ENCODE results near the gene STK11IP. TPM values are rescaled to one million over a fixed set of nuclear protein-coding genes. Genes with fewer than 3 reads are reported as not detected.

The STK11IP gene
- total RNA-seq, 1 donor from 2014 or later = 13.6 TPM

DNA sequence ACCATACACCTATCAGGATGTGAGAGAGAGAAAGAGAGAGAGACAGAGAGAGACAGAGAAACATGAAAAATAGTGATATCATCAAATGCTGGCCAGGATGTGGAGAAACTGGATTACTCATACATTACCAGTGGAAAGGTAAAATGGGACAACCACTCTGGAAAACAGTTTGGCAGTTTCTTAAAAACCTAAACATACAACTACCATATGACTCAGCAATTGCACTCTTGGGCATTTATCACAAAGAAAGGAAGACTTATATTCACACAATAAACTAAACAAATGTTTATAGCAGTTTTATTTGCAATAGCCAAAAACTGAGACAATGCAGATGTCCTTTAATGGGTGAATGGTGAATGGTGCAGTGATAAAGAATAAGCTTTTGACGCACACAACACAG is 58.9 kb downstream of the STK11IP start:
- DNase-seq = no peak

- DNase-seq = no peak
Observed at GRCh38 chr2:219658196-219658846, 60.7 kb downstream of the STK11IP start.

DNA sequence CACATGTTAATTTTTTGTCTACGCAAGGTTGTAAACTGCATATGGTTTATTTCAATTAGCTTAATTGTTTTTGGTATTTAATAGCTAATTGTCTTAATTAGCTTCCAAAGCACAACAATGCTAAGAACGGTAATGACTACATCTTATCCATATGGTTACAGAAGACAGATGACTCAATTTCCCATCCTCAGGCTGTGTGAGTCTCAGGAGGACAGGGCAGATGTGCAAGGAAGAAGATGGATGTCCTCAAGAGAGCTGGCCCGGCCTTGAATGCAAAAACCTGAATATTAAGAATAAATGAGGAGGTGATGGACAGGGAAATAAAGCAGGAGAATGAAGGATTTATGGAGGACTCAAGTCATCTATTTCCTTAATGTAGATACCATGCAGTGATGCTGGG is 61.2 kb downstream of the STK11IP start:
- no peak for DNase-seq

DNA sequence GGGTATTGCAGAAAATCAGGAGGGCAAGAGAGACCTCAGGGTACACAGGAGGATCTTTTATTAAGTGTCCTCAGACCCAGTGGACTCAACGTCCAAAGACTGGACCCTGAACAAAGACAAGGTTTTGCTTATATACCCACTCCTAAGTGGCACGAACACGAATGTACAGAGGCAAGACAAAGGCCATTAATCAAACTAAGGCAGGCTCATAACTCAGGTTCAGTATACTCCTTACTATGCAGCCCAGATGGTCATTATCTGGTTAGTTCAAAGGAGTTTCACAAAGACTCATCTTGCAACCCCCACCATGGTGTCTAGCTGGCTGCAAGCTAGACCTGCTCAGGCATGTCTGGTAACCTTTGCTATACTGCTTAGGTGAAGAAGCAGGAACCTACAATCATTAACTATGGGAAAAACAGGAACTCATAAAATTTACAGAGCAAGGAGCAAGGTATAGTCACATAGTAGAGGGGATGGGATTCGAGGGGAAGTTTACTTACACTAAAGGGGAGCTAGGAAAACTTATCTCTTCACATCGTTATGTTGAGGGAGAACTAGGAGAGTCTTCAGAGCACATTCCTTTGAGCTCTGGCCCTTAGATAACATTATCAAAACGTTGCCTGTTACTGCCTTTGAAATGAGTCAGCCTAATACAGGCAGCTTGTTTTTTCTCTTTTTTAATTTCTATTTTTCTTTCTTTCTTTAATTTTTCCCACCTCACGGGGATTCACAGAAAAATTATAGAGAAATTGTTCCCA is 63.7 kb downstream of the STK11IP start:
- DNase-seq = no peak

- DNase-seq = no peak
Observed at GRCh38 chr2:219661955-219662395, 64.3 kb downstream of the STK11IP start.

- no peak for DNase-seq
Observed at GRCh38 chr2:219662566-219662965, 64.9 kb downstream of the STK11IP start.

- DNase-seq = no peak
Observed at GRCh38 chr2:219663116-219663762, 65.6 kb downstream of the STK11IP start.

DNA sequence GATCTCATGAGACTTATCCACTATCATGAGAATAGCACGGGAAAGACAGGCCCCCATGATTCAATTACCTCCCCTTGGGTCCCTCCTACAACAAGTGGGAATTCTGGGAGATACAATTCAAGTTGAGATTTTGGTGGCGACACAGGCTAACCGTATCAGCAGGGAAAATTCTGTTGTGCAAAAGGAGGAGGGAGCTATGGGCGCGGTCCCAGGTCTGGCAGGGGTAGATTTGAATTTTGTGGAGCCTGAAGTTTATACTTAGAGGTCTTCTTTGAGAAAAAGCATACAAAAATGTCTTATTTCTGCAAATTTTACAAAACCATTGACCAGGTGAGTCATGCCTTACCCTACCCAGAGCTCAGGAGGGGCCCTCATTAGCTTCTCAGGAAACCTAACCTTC is 66.4 kb downstream of the STK11IP start:
- no peak for DNase-seq

DNA sequence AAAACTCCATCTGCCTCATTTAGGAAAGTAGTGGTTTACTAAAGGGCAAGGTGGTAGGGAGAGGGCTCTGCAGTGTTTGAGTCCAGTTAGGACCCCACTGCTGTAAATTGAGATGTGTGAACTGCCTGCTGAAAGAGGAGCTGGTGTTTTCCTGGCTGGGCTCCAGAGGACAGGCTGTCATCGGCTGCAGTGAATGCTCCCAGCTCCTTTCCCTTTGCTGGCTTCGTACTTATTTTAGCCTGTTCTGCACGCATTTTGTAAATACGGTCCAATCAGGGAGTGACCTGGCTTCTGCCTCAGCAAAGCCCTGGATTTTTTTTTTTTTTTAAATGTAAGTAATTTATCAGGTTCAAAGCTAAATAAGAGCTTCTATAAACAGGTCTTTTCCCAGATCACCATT is 67.3 kb downstream of the STK11IP start:
- peak; percentile 93 for DNase-seq

DNA sequence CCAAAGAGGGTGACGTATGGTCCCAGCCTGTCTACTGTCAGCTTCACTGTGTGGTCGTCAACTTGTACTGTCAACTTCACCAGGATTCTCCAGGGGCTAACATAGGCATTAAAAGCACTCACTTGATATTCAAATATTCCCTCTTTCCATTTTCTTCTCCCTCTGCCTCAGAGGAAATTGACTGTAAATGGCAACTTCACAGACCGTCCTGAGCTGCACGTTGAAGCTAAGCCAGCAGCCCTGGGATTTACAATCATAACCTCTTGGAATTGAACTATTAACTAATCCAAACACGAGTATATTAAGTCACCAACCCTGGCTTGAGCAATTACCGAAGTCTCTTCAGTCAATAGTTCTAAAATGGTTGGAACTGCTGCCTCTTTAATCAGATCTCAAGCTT is 68.3 kb downstream of the STK11IP start:
- no peak for DNase-seq

Small RNA genes lying within 50 kb of the gene (small RNA-seq; reads per million reads assigned to genes)
- gene MIR3132 (ENCODE audit: low replicate concordance) = not detected
- gene RN7SKP213 (ENCODE audit: low replicate concordance) = not detected

Other genes with a start within 250 kb of the STK11IP start
- 33.4 TPM for gene DNPEP, start 209.9 kb upstream of the STK11IP start, total RNA-seq
- 5,232 TPM for gene DES, start 179.5 kb upstream of the STK11IP start, total RNA-seq
- gene SPEG, start 163.0 kb upstream of the STK11IP start, total RNA-seq = 136 TPM
- 21.0 TPM for gene GMPPA, start 99.0 kb upstream of the STK11IP start, total RNA-seq
- 0.10 TPM for gene ASIC4, start 83.4 kb upstream of the STK11IP start, total RNA-seq
- gene CHPF, start 54.0 kb upstream of the STK11IP start, total RNA-seq = 121 TPM
- 2.9 TPM for gene TMEM198, start 53.8 kb upstream of the STK11IP start, total RNA-seq
- gene OBSL1, start 26.3 kb upstream of the STK11IP start, total RNA-seq = 105 TPM
- gene INHA, start 25.5 kb upstream of the STK11IP start, total RNA-seq = 1.5 TPM
- gene SLC4A3, start 29.8 kb downstream of the STK11IP start, total RNA-seq = 1.5 TPM